Measurements from ENCODE around the gene PCDH20.
"Not testable (repeated sequence)": the region's sequence is repeated elsewhere in the genome, so short reads cannot be mapped to it uniquely, and the experiment has no call there.

PCDH20 gene

GRCh38 chr13:61415749-61416148, at the start of gene PCDH20:
Gene PCDH20 (minus strand): TSS chr13:61415849. CDS start chr13:61415158, 691 bp downstream.
- no peak for DNase-seq

GRCh38 chr13:61463024-61463423, 47.4 kb upstream of the PCDH20 start:
- no peak for DNase-seq

GRCh38 chr13:61453121-61453520, 37.5 kb upstream of the PCDH20 start:
- DNase-seq, result no peak

GRCh38 chr13:61432029-61432428, 16.4 kb upstream of the PCDH20 start:
- DNase-seq, result no peak

GRCh38 chr13:61423915-61424314, 8.3 kb upstream of the PCDH20 start:
- DNase-seq, result no peak

GRCh38 chr13:61417086-61417570, 1.5 kb upstream of the PCDH20 start:
- no peak for DNase-seq

- no peak for DNase-seq
These were observed 459 bp downstream of the PCDH20 start for GRCh38 chr13:61415058-61415721.

GRCh38 chr13:61414686-61415057, 977 bp downstream of the PCDH20 start:
- no peak for DNase-seq

GRCh38 chr13:61413572-61414535, 1.8 kb downstream of the PCDH20 start:
- DNase-seq, result no peak

- no peak for DNase-seq
These were observed 4.9 kb downstream of the PCDH20 start for GRCh38 chr13:61410669-61411297.

- no peak for DNase-seq
These were observed 5.4 kb downstream of the PCDH20 start for GRCh38 chr13:61410266-61410665.

GRCh38 chr13:61408571-61408970, 7.1 kb downstream of the PCDH20 start:
- DNase-seq, result no peak

- DNase-seq, result no peak
These were observed 9.4 kb downstream of the PCDH20 start for GRCh38 chr13:61406275-61406674.

GRCh38 chr13:61396121-61396520, 19.5 kb downstream of the PCDH20 start:
- no peak for DNase-seq

- no peak for DNase-seq
These were observed 24.2 kb downstream of the PCDH20 start for GRCh38 chr13:61391426-61391825.

GRCh38 chr13:61387694-61388093, 28.0 kb downstream of the PCDH20 start:
- no peak for DNase-seq

GRCh38 chr13:61383111-61383510, 32.5 kb downstream of the PCDH20 start:
- no peak for DNase-seq

- DNase-seq, result no peak
These were observed 45.1 kb downstream of the PCDH20 start for GRCh38 chr13:61370520-61370919.

GRCh38 chr13:61364690-61365089, 51.0 kb downstream of the PCDH20 start:
- DNase-seq, result not testable (repeated sequence)

- DNase-seq, result no peak
These were observed 53.1 kb downstream of the PCDH20 start for GRCh38 chr13:61362522-61362921.

Data from activated naive CD4-positive, alpha-beta T cell treated with Interleukin-2 at 50 U/mL for 16 hours (primary cell).